Activated naive CD8-positive, alpha-beta T cell treated with anti-CD3 and anti-CD28 coated beads, Interleukin-2, amount 50 U/mL, for 24 hours (primary cell): ENCODE measurements around the gene CCDC178.

Experiments used
- ATAC-seq: fragments of 150-1000 bp; cut with Tn5 transposase; one replicate; pipeline ENCODE4 v1.10.0; 2021
- DNase-seq: peaks from one replicate; pipeline ENCODE4 v3.0.0; 2021
- H3K27ac Mint-ChIP-seq: one replicate; pipeline ENCODE4 v1.8.0; 2021; ENCODE audit warnings: mild to moderate bottlenecking, mixed read lengths
- H3K27me3 Mint-ChIP-seq: one replicate; pipeline ENCODE4 v1.8.0; 2021; ENCODE audit warnings: mixed read lengths
- H3K36me3 Mint-ChIP-seq: one replicate; pipeline ENCODE4 v1.8.0; 2021; ENCODE audit warnings: low read depth, mixed read lengths
- H3K4me1 Mint-ChIP-seq: one replicate; pipeline ENCODE4 v1.8.0; 2021; ENCODE audit warnings: mixed read lengths
- H3K4me3 Mint-ChIP-seq: one replicate; pipeline ENCODE4 v1.8.0; 2021; ENCODE audit warnings: mild to moderate bottlenecking, moderate library complexity, mixed read lengths
- H3K9me3 Mint-ChIP-seq: one replicate; pipeline ENCODE4 v1.8.0; 2021; ENCODE audit warnings: mixed read lengths

CCDC178 gene

GRCh38 chr18:33099626-33100025 is 340.9 kb downstream of the CCDC178 start:
- DNase-seq (no peak), ATAC-seq (no peak)
- Mint-ChIP-seq H3K4me1 (no peaks in the 10 kb centered on the region), H3K9me3 (no peaks in the 10 kb centered on the region), H3K36me3 (no peaks in the 10 kb centered on the region), H3K27me3 (no peaks in the 10 kb centered on the region), H3K27ac (no peak overlapping the region), H3K4me3 (no peak overlapping the region)

GRCh38 chr18:33097126-33097525 is 343.4 kb downstream of the CCDC178 start:
- DNase-seq (no peak), ATAC-seq (no peak)
- no peaks in the 10 kb centered on the region for H3K36me3 Mint-ChIP-seq
- H3K27me3 Mint-ChIP-seq: no peaks in the 10 kb centered on the region
- no peak overlapping the region for H3K4me3 Mint-ChIP-seq
- no peaks in the 10 kb centered on the region for H3K9me3 Mint-ChIP-seq
- H3K27ac Mint-ChIP-seq: no peak overlapping the region
- no peaks in the 10 kb centered on the region for H3K4me1 Mint-ChIP-seq

GRCh38 chr18:33090461-33090860 is 350.1 kb downstream of the CCDC178 start:
- ATAC-seq (no peak), DNase-seq (no peak)
- no peaks in the 10 kb centered on the region for H3K4me1 Mint-ChIP-seq
- H3K27ac Mint-ChIP-seq: no peak overlapping the region
- no peaks in the 10 kb centered on the region for H3K36me3 Mint-ChIP-seq
- no peaks in the 10 kb centered on the region for H3K27me3 Mint-ChIP-seq
- no peak overlapping the region for H3K4me3 Mint-ChIP-seq
- H3K9me3 Mint-ChIP-seq: no peaks in the 10 kb centered on the region

GRCh38 chr18:33076601-33077000 is 363.9 kb downstream of the CCDC178 start:
- H3K27me3 Mint-ChIP-seq: no peaks in the 10 kb centered on the region
- H3K4me1 Mint-ChIP-seq: no peaks in the 10 kb centered on the region
- no peak overlapping the region for H3K4me3 Mint-ChIP-seq
- H3K27ac Mint-ChIP-seq: no peak overlapping the region
- DNase-seq (no peak), ATAC-seq (no peak)
- no peaks in the 10 kb centered on the region for H3K9me3 Mint-ChIP-seq
- no peaks in the 10 kb centered on the region for H3K36me3 Mint-ChIP-seq

- no peaks in the 10 kb centered on the region for H3K36me3 Mint-ChIP-seq
- H3K9me3 Mint-ChIP-seq: no peaks in the 10 kb centered on the region
- H3K4me3 Mint-ChIP-seq: no peak overlapping the region
- ATAC-seq (no peak), DNase-seq (no peak)
- no peaks in the 10 kb centered on the region for H3K27me3 Mint-ChIP-seq
- no peaks in the 10 kb centered on the region for H3K4me1 Mint-ChIP-seq
- no peak overlapping the region for H3K27ac Mint-ChIP-seq
Observed at GRCh38 chr18:33074125-33074524, 366.4 kb downstream of the CCDC178 start.

- ATAC-seq: no peak
- Mint-ChIP-seq H3K9me3 (peaks cover 8% of the 10 kb centered on the region), H3K27me3 (no peaks in the 10 kb centered on the region), H3K36me3 (no peaks in the 10 kb centered on the region), H3K4me1 (no peaks in the 10 kb centered on the region), H3K4me3 (no peak overlapping the region), H3K27ac (no peak overlapping the region)
- no peak for DNase-seq
Observed at GRCh38 chr18:33062834-33063364, 377.6 kb downstream of the CCDC178 start.

GRCh38 chr18:33052886-33053285 is 387.6 kb downstream of the CCDC178 start:
- no peaks in the 10 kb centered on the region for H3K4me1 Mint-ChIP-seq
- no peaks in the 10 kb centered on the region for H3K27me3 Mint-ChIP-seq
- no peaks in the 10 kb centered on the region for H3K36me3 Mint-ChIP-seq
- ATAC-seq (no peak), DNase-seq (no peak)
- peaks cover 5% of the 10 kb centered on the region for H3K9me3 Mint-ChIP-seq
- H3K27ac Mint-ChIP-seq: no peak overlapping the region
- no peak overlapping the region for H3K4me3 Mint-ChIP-seq

- Mint-ChIP-seq H3K36me3 (no peaks in the 10 kb centered on the region), H3K4me3 (no peak overlapping the region), H3K9me3 (peaks cover 5% of the 10 kb centered on the region), H3K27me3 (no peaks in the 10 kb centered on the region), H3K4me1 (no peaks in the 10 kb centered on the region), H3K27ac (no peak overlapping the region)
- ATAC-seq (no peak), DNase-seq (no peak)
Observed at GRCh38 chr18:33051407-33051806, 389.1 kb downstream of the CCDC178 start.

GRCh38 chr18:33040213-33040612 is 400.3 kb downstream of the CCDC178 start:
- Mint-ChIP-seq H3K27me3 (no peaks in the 10 kb centered on the region), H3K36me3 (no peaks in the 10 kb centered on the region), H3K9me3 (peaks cover 5% of the 10 kb centered on the region), H3K27ac (no peak overlapping the region), H3K4me3 (no peak overlapping the region), H3K4me1 (no peaks in the 10 kb centered on the region)
- DNase-seq: no peak
- ATAC-seq: no peak

GRCh38 chr18:33034945-33035344 is 405.6 kb downstream of the CCDC178 start:
- no peaks in the 10 kb centered on the region for H3K4me1 Mint-ChIP-seq
- no peak overlapping the region for H3K4me3 Mint-ChIP-seq
- H3K27me3 Mint-ChIP-seq: no peaks in the 10 kb centered on the region
- H3K36me3 Mint-ChIP-seq: no peaks in the 10 kb centered on the region
- DNase-seq (no peak), ATAC-seq (no peak)
- H3K27ac Mint-ChIP-seq: no peak overlapping the region
- H3K9me3 Mint-ChIP-seq: no peaks in the 10 kb centered on the region

- Mint-ChIP-seq H3K4me3 (no peak overlapping the region), H3K36me3 (no peaks in the 10 kb centered on the region), H3K9me3 (no peaks in the 10 kb centered on the region), H3K4me1 (no peaks in the 10 kb centered on the region), H3K27me3 (no peaks in the 10 kb centered on the region), H3K27ac (no peak overlapping the region)
- DNase-seq (no peak), ATAC-seq (no peak)
Observed at GRCh38 chr18:33034212-33034611, 406.3 kb downstream of the CCDC178 start.

- no peaks in the 10 kb centered on the region for H3K27me3 Mint-ChIP-seq
- no peaks in the 10 kb centered on the region for H3K36me3 Mint-ChIP-seq
- H3K4me1 Mint-ChIP-seq: no peaks in the 10 kb centered on the region
- H3K27ac Mint-ChIP-seq: no peak overlapping the region
- DNase-seq (no peak), ATAC-seq (no peak)
- peaks cover 4% of the 10 kb centered on the region for H3K9me3 Mint-ChIP-seq
- no peak overlapping the region for H3K4me3 Mint-ChIP-seq
Observed at GRCh38 chr18:33022370-33022769, 418.2 kb downstream of the CCDC178 start.

- H3K9me3 Mint-ChIP-seq: peaks cover 4% of the 10 kb centered on the region
- H3K36me3 Mint-ChIP-seq: no peaks in the 10 kb centered on the region
- ATAC-seq: no peak
- H3K27me3 Mint-ChIP-seq: no peaks in the 10 kb centered on the region
- H3K4me1 Mint-ChIP-seq: no peaks in the 10 kb centered on the region
- no peak for DNase-seq
- no peak overlapping the region for H3K27ac Mint-ChIP-seq
- no peak overlapping the region for H3K4me3 Mint-ChIP-seq
Observed at GRCh38 chr18:33020877-33021276, 419.6 kb downstream of the CCDC178 start.

- Mint-ChIP-seq H3K4me3 (no peak overlapping the region), H3K27ac (no peak overlapping the region), H3K27me3 (no peaks in the 10 kb centered on the region), H3K9me3 (peaks cover 8% of the 10 kb centered on the region), H3K4me1 (no peaks in the 10 kb centered on the region), H3K36me3 (no peaks in the 10 kb centered on the region)
- DNase-seq: no peak
- no peak for ATAC-seq
Observed at GRCh38 chr18:33014060-33014796, 426.3 kb downstream of the CCDC178 start.

GRCh38 chr18:33010149-33010548 is 430.4 kb downstream of the CCDC178 start:
- Mint-ChIP-seq H3K27me3 (no peaks in the 10 kb centered on the region), H3K9me3 (peaks cover 8% of the 10 kb centered on the region), H3K4me3 (no peak overlapping the region), H3K4me1 (no peaks in the 10 kb centered on the region), H3K36me3 (no peaks in the 10 kb centered on the region), H3K27ac (no peak overlapping the region)
- DNase-seq (no peak), ATAC-seq (no peak)

- Mint-ChIP-seq H3K27ac (no peak overlapping the region), H3K9me3 (peaks cover 4% of the 10 kb centered on the region), H3K36me3 (no peaks in the 10 kb centered on the region), H3K4me1 (no peaks in the 10 kb centered on the region), H3K27me3 (no peaks in the 10 kb centered on the region), H3K4me3 (no peak overlapping the region)
- ATAC-seq: no peak
- no peak for DNase-seq
Observed at GRCh38 chr18:32998921-32999320, 441.6 kb downstream of the CCDC178 start.
